Fibroblast of skin of left quadriceps (primary cell): Measurements from ENCODE around the gene PRPS1.
"Not testable (repeated sequence)": the region's sequence is repeated elsewhere in the genome, so short reads cannot be mapped to it uniquely, and the experiment has no call there.

Source experiments
- DNase-seq, 2 experiments: peaks; one replicate each; pipeline ENCODE4 v3.0.0-alpha.2; 2013; ENCODE audit warnings: low read depth in 2 of 2

PRPS1 gene

GRCh38 chrX:107630031-107630689 lies 1.9 kb downstream of the PRPS1 start:
- DNase-seq: no peak

- peak in 1 of 2 experiments; percentile 31 for DNase-seq
Observed at GRCh38 chrX:107632346-107632745, 4.0 kb downstream of the PRPS1 start.

- DNase-seq: no peak
Observed at GRCh38 chrX:107646735-107647134, 18.4 kb downstream of the PRPS1 start.

GRCh38 chrX:107648332-107648731 lies 20.0 kb downstream of the PRPS1 start:
- no peak for DNase-seq

GRCh38 chrX:107654566-107654871 lies 26.2 kb downstream of the PRPS1 start:
- DNase-seq: no peak

GRCh38 chrX:107654872-107655761 lies 26.8 kb downstream of the PRPS1 start:
- peak in 1 of 2 experiments; percentile 36 for DNase-seq

- DNase-seq: no peak
Observed at GRCh38 chrX:107656978-107657377, 28.7 kb downstream of the PRPS1 start.

GRCh38 chrX:107658660-107659059 lies 30.4 kb downstream of the PRPS1 start:
- DNase-seq: no peak

- no peak for DNase-seq
Observed at GRCh38 chrX:107659286-107659685, 31.0 kb downstream of the PRPS1 start.

GRCh38 chrX:107659768-107660167 lies 31.5 kb downstream of the PRPS1 start:
- DNase-seq: no peak

- DNase-seq: no peak
Observed at GRCh38 chrX:107662145-107662544, 33.8 kb downstream of the PRPS1 start.

- DNase-seq: no peak
Observed at GRCh38 chrX:107662824-107663223, 34.5 kb downstream of the PRPS1 start.

- no peak for DNase-seq
Observed at GRCh38 chrX:107666931-107667330, 38.6 kb downstream of the PRPS1 start.

GRCh38 chrX:107667426-107667825 lies 39.1 kb downstream of the PRPS1 start:
- DNase-seq: no peak

GRCh38 chrX:107668710-107669109 lies 40.4 kb downstream of the PRPS1 start:
- not testable (repeated sequence) for DNase-seq

- DNase-seq: no peak
Observed at GRCh38 chrX:107669261-107669660, 41.0 kb downstream of the PRPS1 start.

- no peak for DNase-seq
Observed at GRCh38 chrX:107669885-107670628, 41.7 kb downstream of the PRPS1 start.

GRCh38 chrX:107671256-107671655 lies 42.9 kb downstream of the PRPS1 start:
- not testable (repeated sequence) for DNase-seq

- DNase-seq: peak in 1 of 2 experiments; percentile 29
Observed at GRCh38 chrX:107672955-107673378, 44.7 kb downstream of the PRPS1 start.

- no peak for DNase-seq
Observed at GRCh38 chrX:107673431-107673830, 45.1 kb downstream of the PRPS1 start.

GRCh38 chrX:107673933-107674479 lies 45.7 kb downstream of the PRPS1 start:
- no peak for DNase-seq
